ENCODE results near the gene CSPG5.

CSPG5 gene, protein sequence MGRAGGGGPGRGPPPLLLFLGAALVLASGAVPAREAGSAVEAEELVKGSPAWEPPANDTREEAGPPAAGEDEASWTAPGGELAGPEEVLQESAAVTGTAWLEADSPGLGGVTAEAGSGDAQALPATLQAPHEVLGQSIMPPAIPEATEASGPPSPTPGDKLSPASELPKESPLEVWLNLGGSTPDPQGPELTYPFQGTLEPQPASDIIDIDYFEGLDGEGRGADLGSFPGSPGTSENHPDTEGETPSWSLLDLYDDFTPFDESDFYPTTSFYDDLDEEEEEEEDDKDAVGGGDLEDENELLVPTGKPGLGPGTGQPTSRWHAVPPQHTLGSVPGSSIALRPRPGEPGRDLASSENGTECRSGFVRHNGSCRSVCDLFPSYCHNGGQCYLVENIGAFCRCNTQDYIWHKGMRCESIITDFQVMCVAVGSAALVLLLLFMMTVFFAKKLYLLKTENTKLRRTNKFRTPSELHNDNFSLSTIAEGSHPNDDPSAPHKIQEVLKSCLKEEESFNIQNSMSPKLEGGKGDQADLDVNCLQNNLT

DNA sequence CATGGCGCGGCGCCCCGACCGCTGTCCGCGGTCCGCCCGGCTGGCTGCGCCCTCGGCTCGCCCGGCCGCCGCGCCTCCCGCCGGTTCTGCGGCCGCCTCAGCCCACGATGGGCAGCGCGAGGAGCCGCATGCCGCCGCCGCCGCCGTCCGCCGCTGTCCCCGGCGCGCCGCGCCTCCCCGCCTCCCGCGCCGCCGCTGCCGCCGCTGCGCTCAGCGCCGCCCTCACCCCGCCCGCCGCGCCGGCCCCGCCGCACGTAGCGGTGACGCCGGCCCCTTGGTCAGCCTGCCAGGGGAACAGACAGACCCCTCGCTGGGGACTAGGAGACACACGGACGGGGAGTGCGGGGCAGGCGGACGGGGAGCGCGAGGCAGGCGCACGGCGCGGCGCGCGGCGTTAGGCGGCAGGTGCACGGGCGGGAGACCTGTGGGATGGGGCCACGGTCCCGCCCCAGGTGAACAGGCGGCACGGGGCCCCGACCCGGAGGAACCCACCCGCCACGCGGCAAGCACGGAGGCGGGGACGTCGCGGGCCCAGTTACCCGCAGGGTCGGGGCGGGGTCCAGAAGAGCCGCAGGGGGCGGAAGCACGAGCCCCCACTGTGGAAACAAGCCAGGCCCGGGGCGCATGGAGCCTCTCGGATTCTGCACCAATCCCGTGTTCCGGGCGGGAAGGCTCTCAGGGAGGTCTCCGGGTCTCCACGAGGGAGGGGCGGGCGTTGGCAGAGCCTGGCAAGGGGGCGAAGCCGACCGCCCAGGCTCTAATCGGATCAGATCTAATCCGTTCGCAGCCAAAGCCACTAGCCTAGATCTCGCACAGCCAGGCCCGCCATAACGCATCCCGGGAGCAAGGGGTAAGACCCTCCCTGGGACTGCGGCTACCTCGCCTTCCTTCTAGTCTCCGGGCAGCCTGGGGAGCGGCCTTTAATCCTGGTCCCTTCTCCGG lies at the start of gene CSPG5:
Gene CSPG5 (minus strand): TSS at position 175 of the 942 bp plus-strand sequence. CDS start 172 bp downstream, at position 3.
- peak; percentile 41 for DNase-seq

DNA sequence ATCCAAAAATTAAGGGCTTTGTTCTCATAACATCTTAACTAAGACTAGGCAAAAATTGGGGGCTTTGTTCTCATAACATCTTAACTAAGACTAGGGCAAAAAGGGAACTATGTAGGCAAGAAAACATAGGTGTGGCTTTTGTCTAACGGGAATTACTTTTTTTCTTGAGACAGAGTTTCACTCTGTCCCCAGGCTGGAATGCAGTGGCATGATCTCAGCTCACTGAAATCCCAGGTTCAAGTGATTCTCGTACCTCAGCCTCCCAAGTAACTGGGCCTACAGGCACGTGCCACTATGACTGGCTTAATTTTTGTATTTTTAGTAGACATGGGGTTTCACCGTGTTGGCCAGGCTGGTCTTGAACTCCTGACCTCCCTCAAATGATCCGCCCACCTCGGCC lies 49.8 kb upstream of the CSPG5 start:
- no peak for DNase-seq

GRCh38 chr3:47622671-47623461 lies 44.2 kb upstream of the CSPG5 start:
- no peak for DNase-seq

GRCh38 chr3:47617086-47618010 lies 38.7 kb upstream of the CSPG5 start:
- no peak for DNase-seq

DNA sequence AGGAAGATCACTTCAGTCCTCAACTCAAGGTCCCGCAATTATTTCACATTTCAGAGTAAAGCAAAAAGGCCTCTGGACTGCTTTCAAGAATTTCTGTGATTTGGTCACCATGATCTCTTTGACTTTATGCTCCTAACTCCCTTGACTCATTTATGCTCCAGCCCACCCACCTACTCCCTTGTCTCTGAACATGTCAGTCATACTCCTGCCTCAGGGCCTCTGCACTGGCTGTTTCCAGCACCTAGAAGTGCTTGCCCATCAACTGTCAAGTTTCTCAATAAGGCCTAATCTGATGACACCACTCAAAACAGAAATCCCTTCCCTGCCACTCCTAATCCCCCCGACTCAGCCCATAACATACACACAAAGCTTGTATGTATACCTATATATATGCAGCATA lies 36.1 kb upstream of the CSPG5 start:
- no peak for DNase-seq

GRCh38 chr3:47613722-47614121 lies 35.1 kb upstream of the CSPG5 start:
- DNase-seq = no peak

GRCh38 chr3:47612879-47613278 lies 34.2 kb upstream of the CSPG5 start:
- no peak for DNase-seq

DNA sequence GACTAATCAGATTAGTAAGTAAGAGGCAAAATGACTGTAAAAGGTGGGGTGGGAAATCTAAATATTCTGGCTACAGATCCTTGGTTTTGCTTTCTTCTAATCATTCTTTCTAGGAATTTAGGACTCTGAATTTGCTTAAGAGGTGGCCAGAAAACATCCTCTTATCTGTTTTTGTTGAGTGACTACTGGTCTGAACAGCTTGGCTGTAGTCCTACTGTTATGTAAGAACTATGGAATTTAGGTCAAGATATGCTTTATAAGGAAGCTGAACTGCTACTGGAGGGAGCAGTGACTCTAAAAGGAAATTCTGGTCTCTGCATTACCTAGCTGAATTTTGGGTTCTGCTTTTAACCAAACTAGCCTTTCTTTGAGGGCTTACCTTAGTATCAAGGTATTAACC lies 33.5 kb upstream of the CSPG5 start:
- no peak for DNase-seq

DNA sequence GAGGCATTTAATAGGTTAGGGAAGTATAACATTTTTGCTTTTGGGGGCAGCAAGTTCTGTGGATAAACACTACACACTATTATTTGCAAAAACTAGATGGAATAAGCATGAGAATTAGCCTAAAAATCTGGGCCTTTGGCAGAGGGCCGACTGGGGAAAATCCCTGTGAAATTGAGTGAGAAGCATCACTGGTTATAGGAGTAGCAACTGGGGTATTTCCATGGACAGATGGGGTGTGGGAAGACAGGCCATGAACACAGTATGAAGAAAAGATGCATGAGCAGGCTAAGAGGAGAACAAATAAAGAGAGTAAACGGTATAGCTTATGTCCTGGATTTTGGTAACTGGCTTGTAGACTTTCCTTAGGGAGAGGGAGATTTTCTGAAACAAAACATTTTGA lies 32.9 kb upstream of the CSPG5 start:
- DNase-seq = no peak

GRCh38 chr3:47610583-47610982 lies 31.9 kb upstream of the CSPG5 start:
- DNase-seq = no peak

GRCh38 chr3:47607335-47607734 lies 28.7 kb upstream of the CSPG5 start:
- DNase-seq = no peak

GRCh38 chr3:47606165-47606564 lies 27.5 kb upstream of the CSPG5 start:
- DNase-seq = no peak

- no peak for DNase-seq
These were observed 27.0 kb upstream of the CSPG5 start for GRCh38 chr3:47605652-47606051.

- no peak for DNase-seq
These were observed 25.5 kb upstream of the CSPG5 start for GRCh38 chr3:47604145-47604544.

DNA sequence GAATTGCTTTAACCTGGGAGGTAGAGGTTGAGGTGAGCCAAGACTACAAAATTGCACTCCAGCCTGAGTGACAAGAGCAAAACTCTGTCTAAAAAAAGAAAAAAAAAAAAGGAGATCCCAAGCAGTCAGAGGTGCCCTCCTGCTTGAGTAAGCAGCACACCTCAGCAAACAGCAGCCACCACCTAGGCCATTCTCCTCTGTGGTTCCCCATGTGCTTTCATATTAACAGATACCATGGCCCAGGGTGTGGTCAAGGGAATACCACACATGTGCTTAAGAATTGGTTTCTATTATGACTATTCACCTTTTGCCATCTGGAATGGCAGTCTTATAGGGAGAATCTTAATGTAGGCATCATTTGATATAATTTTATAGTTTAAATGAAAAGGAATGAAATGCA lies 24.7 kb upstream of the CSPG5 start:
- DNase-seq = no peak

DNA sequence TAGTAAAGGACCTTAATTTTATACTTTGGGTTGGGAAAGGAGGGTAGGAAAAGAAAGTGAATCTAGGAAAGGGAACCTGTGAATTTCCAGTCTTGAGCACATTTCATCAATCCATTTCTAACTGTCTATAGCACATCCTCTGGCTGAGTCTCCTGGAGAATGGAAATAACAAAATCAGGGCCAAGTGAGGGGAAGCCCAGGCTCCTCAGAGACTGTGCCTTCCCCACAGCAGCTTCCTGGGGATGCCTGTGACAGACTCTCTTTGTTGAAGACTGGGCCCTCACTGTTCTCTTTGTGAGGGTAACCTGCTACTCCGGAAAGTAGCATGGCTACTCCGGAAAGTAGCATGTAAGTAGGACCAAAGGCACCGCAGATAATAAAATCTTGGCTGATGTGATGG lies 22.6 kb upstream of the CSPG5 start:
- no peak for DNase-seq

DNA sequence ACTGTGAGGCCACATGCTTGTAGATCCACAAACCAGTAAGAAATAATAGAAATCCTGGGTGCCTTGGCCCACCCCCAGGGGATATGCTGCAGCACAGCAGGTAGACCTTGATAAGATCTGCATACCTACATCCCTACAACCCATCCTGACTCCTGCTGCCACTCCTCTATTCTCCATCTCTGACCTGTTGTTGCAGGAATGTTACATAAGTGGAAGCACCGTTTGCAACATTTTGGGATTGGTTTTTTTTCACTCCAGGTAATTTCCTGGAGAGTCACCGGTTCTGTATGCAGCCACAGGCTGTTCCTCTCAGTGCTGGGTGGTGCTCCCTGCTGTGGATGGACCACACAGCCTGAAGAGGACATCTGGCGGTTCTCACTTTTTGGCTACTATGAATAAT lies 16.1 kb upstream of the CSPG5 start:
- DNase-seq = no peak

- DNase-seq = no peak
These were observed 13.6 kb upstream of the CSPG5 start for GRCh38 chr3:47592066-47592795.

- no peak for DNase-seq
These were observed 11.6 kb upstream of the CSPG5 start for GRCh38 chr3:47590216-47590615.

DNA sequence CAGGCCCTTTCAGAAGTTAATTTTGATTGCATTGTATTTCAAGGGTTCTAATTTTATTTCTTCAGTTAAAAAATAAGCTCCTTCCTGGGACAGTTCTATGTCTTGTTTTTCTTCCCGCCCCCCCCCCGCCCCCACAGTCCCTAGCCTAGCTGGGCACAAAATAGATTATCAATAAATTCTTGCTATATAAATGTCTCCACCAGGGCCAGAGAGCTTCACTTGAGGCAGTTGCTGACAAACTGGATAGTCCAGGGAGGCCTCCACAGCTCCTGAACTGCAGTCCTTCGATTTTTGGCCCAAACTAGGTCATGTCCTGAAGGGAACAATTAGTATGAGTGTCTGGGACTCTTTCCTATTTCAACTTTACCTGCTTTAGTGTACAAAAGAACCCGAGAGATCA lies 9.9 kb upstream of the CSPG5 start:
- DNase-seq = no peak

GRCh38 chr3:47588053-47588452 lies 9.4 kb upstream of the CSPG5 start:
- DNase-seq = no peak

Data from activated naive CD4-positive, alpha-beta T cell treated with anti-CD3 and anti-CD28 coated beads, Interleukin-2, amount 50 U/mL, for 16 hours (primary cell).